HepG2 (cell line): ENCODE measurements around the gene WNT6. TPM values are rescaled to one million over a fixed set of nuclear protein-coding genes. Genes with fewer than 3 reads are reported as not detected.

Experiments used
- ATF7 ChIP-seq, 2 experiments: fragments of 450-650 bp in 1 of 2; sonication (generic) in 1 of 2; formaldehyde crosslinking in 1 of 2; IDR thresholded peaks; 2 replicates each; pipeline versions ENCODE4 v1.4.0 to v1.6.1; 2016 to 2020; ENCODE audit warnings: antibody characterized with exemption in 1 of 2, mild to moderate bottlenecking in 1 of 2, missing genetic modification reagents in 1 of 2
- DMAP1 ChIP-seq: IDR thresholded peaks from 2 replicates; pipeline ENCODE4 v1.6.1; 2016
- DNMT3B ChIP-seq: conservative IDR thresholded peaks from 2 replicates; pipeline ENCODE4 v1.6.1; 2016; ENCODE audit warnings: missing biosample characterization, control low read depth
- GATAD1 ChIP-seq: IDR thresholded peaks from 2 replicates; pipeline ENCODE4 v1.6.1; 2016; ENCODE audit warnings: missing genetic modification reagents, missing compliant biosample characterization
- HHEX ChIP-seq: IDR thresholded peaks from 2 replicates; pipeline ENCODE4 v1.6.1; 2016; ENCODE audit warnings: control low read depth
- HIVEP1 ChIP-seq: sonication (generic); formaldehyde crosslinking; IDR thresholded peaks from 2 replicates; pipeline ENCODE4 v1.4.0; 2020; ENCODE audit warnings: mild to moderate bottlenecking, missing genetic modification reagents
- MTF2 ChIP-seq: sonication (generic); formaldehyde crosslinking; IDR thresholded peaks from 2 replicates; pipeline ENCODE4 v1.5.0; 2020; ENCODE audit warnings: missing genetic modification reagents, borderline replicate concordance
- MXD4 ChIP-seq: IDR thresholded peaks from 2 replicates; pipeline ENCODE4 v1.6.1; 2016; ENCODE audit warnings: mild to moderate bottlenecking, missing biosample characterization, missing genetic modification reagents
- PCBP2 ChIP-seq: fragments of 200-400 bp; formaldehyde crosslinking; optimal IDR thresholded peaks from 2 replicates; pipeline ENCODE3; 2018; ENCODE audit warnings: low read length, low read depth; ENCODE audit not compliant: poor library complexity, severe bottlenecking
- POLR2A ChIP-seq, 2 experiments: IDR thresholded peaks; 2 replicates each; pipeline ENCODE4 v1.6.1; 2011; ENCODE audit warnings: low read depth in 2 of 2, low read length in 2 of 2, mild to moderate bottlenecking in 1 of 2, moderate library complexity in 1 of 2; ENCODE audit not compliant: insufficient read depth in 1 of 2
- SATB2 ChIP-seq: sonication (generic); formaldehyde crosslinking; IDR thresholded peaks from 2 replicates; pipeline ENCODE4 v1.5.0; 2020; ENCODE audit warnings: missing genetic modification reagents
- TBP ChIP-seq: sonication (generic); formaldehyde crosslinking; IDR thresholded peaks from 2 replicates; pipeline ENCODE4 v1.5.0; 2020; ENCODE audit warnings: missing genetic modification reagents
- TGIF2 ChIP-seq: IDR thresholded peaks from 2 replicates; pipeline ENCODE4 v1.6.1; 2016; ENCODE audit warnings: control low read depth, missing compliant biosample characterization
- ZC3H4 ChIP-seq: sonication (generic); formaldehyde crosslinking; IDR thresholded peaks from 2 replicates; pipeline ENCODE4 v1.4.0; 2020; ENCODE audit warnings: missing genetic modification reagents, borderline replicate concordance
- ZNF407 ChIP-seq: sonication (generic); formaldehyde crosslinking; IDR thresholded peaks from one replicate; pipeline ENCODE4 v1.5.1; 2020; ENCODE audit warnings: mild to moderate bottlenecking, missing genetic modification reagents; ENCODE audit errors: not compliant biosample characterization
- ZNF546 ChIP-seq: sonication (generic); formaldehyde crosslinking; conservative IDR thresholded peaks from 2 replicates; pipeline ENCODE4 v1.8.1; 2023; ENCODE audit warnings: mild to moderate bottlenecking, missing genetic modification reagents
- ZNF574 ChIP-seq: sonication (generic); formaldehyde crosslinking; IDR thresholded peaks from 2 replicates; pipeline ENCODE4 v1.4.0; 2020; ENCODE audit warnings: missing genetic modification reagents
- ZNF784 ChIP-seq: sonication (generic); formaldehyde crosslinking; IDR thresholded peaks from 2 replicates; pipeline ENCODE4 v1.5.1; 2020; ENCODE audit warnings: missing genetic modification reagents, mild to moderate bottlenecking, borderline replicate concordance
- polyA plus RNA-seq, 8 experiments: library from polyadenylated mRNA; depleted of rRNA in 3 of 8; stranded (reverse) in 7 of 8; unstranded in 1 of 8; fragments of >200 nt; fragmentation: Illumina TruSeq in 4 of 8; extraction: Trizol in 4 of 8; gene quantifications; 2 replicates each; pipeline versions ENCODE4 v1.2.1 to v1.2.3, GENCODE V29; 2011 to 2016; ENCODE audit warnings: low read depth in 4 of 8, missing spikeins in 1 of 8, mixed read lengths in 1 of 8; ENCODE audit not compliant: insufficient read depth in 1 of 8
- total RNA-seq, 5 experiments: library from RNA; depleted of rRNA; stranded (reverse); fragments of >200 nt; fragmentation: Illumina TruSeq; extraction: Trizol; gene quantifications; 2 replicates each; pipeline ENCODE4 v1.2.3, GENCODE V29; 2016; ENCODE audit warnings: low read depth in 1 of 5

Gene WNT6
- total and polyA plus RNA-seq, 2 of the 13 experiments (the other 11 are each of a cell fraction or from before 2014, with no cell fraction given), result 0.20 TPM; not detected in 1

- TF ChIP-seq ZNF407 (peak; percentile 67), POLR2A (IDR thresholded peaks at IDR 0.05; ENCODE audit: insufficient read depth in 1 of 2, low read depth in 2 of 2, low read length in 2 of 2) (no peak), ATF7 (IDR thresholded peaks at IDR 0.05) (no peak), ATF7 (CRISPR knock-in tag; IDR thresholded peaks at IDR 0.05) (peak; percentile 78; the same call in 1 of the 2 replicates), SATB2 (CRISPR knock-in tag) (no peak), ZC3H4 (no peak), DMAP1 (no peak), DNMT3B (CRISPR knock-in tag) (no peak), ZNF784 (CRISPR knock-in tag) (no peak), HHEX (no peak), ZNF546 (CRISPR knock-in tag) (peak; percentile 87; the same call in 1 of the 2 replicates), TGIF2 (CRISPR knock-in tag) (no peak), MXD4 (0 out of 2 replicates have a peak, but pooled peaks have one; percentile 68), PCBP2 (no peak), GATAD1 (0 out of 2 replicates have a peak, but pooled peaks have one; percentile 19), ZNF574 (CRISPR knock-in tag) (peak; percentile 59; the same call in 1 of the 2 replicates), MTF2 (peak; percentile 72; the same call in 1 of the 2 replicates), TBP (no peak; the same call in 1 of the 2 replicates), HIVEP1 (CRISPR knock-in tag) (peak; percentile 79)
These were observed 38.7 kb downstream of the WNT6 start (continued) for GRCh38 chr2:218898109-218898878.
